Prostate gland (tissue), 2 donors: ENCODE results near the gene HUS1.

ENCODE experiments used
- CTCF ChIP-seq, 4 experiments: fragments of 200-600 bp in 2 of 4; fragments of 450-650 bp in 2 of 4; sonication (generic) in 2 of 4; IDR thresholded peaks; 1 replicate in 3 of 4; 2 replicates in 1 of 4; pipeline ENCODE4 v1.5.1; 2016 to 2019; ENCODE audit warnings: antibody characterized with exemption in 4 of 4, mild to moderate bottlenecking in 2 of 4, moderate library complexity in 2 of 4
- POLR2AphosphoS5 ChIP-seq: sonication (generic); formaldehyde crosslinking; IDR thresholded peaks from one replicate; pipeline ENCODE4 v1.6.1; 2017; ENCODE audit warnings: antibody characterized with exemption

GRCh38 chr7:47953822-47954221 is 25.6 kb downstream of the HUS1 start:
- TF ChIP-seq CTCF (IDR thresholded peaks at IDR 0.05): no peak
- no peak for TF ChIP-seq POLR2AphosphoS5
